SK-N-SH treated with all-trans-retinoic acid at 6 μM for 48 hours (cell line): ENCODE measurements around the gene NEU2.

ENCODE experiments used
- ATAC-seq: fragments of 200-7000 bp; cut with Tn5 transposase; 3 replicates; pipeline ENCODE4 v1.9.1; 2020; ENCODE audit warnings: mild to moderate bottlenecking, moderate library complexity
- ARNTL ChIP-seq: fragments of 450-650 bp; formaldehyde crosslinking; IDR thresholded peaks from 2 replicates; pipeline ENCODE4 v1.5.0; 2020; ENCODE audit warnings: low read depth, mild to moderate bottlenecking, moderate library complexity, borderline replicate concordance
- BACH2 ChIP-seq: fragments of 250-450 bp; sonication (Bioruptor Pico); IDR thresholded peaks from 2 replicates; pipeline ENCODE4 v1.9.0; 2021; ENCODE audit warnings: mild to moderate bottlenecking, borderline replicate concordance
- CSDC2 ChIP-seq: fragments of 250-450 bp; sonication (Bioruptor Pico); IDR thresholded peaks from 2 replicates; pipeline ENCODE4 v1.5.0; 2020; ENCODE audit warnings: mild to moderate bottlenecking, moderate library complexity
- ESRRG ChIP-seq: fragments of 250-450 bp; sonication (Bioruptor Pico); IDR thresholded peaks from 2 replicates; pipeline ENCODE4 v1.6.1; 2021; ENCODE audit warnings: mild to moderate bottlenecking
- GLIS3 ChIP-seq: fragments of 250-450 bp; sonication (Bioruptor Pico); IDR thresholded peaks from 2 replicates; pipeline ENCODE4 v1.5.0; 2020; ENCODE audit warnings: mild to moderate bottlenecking, moderate library complexity
- OSR1 ChIP-seq: fragments of 250-450 bp; sonication (Bioruptor Pico); IDR thresholded peaks from 2 replicates; pipeline ENCODE4 v1.8.0; 2022; ENCODE audit warnings: moderate library complexity, mild to moderate bottlenecking, inconsistent platforms
- POU6F1 ChIP-seq: fragments of 250-450 bp; sonication (Bioruptor Pico); IDR thresholded peaks from 2 replicates; pipeline ENCODE4 v1.8.0; 2021; ENCODE audit warnings: low read depth, mild to moderate bottlenecking, moderate library complexity, borderline replicate concordance
- RARB ChIP-seq: fragments of 250-450 bp; sonication (Bioruptor Pico); IDR thresholded peaks from 2 replicates; pipeline ENCODE4 v1.8.0; 2021; ENCODE audit warnings: mild to moderate bottlenecking, moderate library complexity
- TCF4 ChIP-seq: fragments of 250-450 bp; sonication (Bioruptor Pico); IDR thresholded peaks from 2 replicates; pipeline ENCODE4 v1.8.0; 2021; ENCODE audit warnings: mild to moderate bottlenecking, moderate library complexity, borderline replicate concordance
- TOX ChIP-seq: fragments of 250-450 bp; sonication (Bioruptor Pico); IDR thresholded peaks from 2 replicates; pipeline ENCODE4 v1.8.0; 2021; ENCODE audit warnings: mild to moderate bottlenecking, moderate library complexity, borderline replicate concordance
- TSHZ2 ChIP-seq: fragments of 250-450 bp; sonication (Bioruptor Pico); IDR thresholded peaks from 2 replicates; pipeline ENCODE4 v1.5.0; 2020; ENCODE audit warnings: mild to moderate bottlenecking, moderate library complexity
- ZC3H10 ChIP-seq: fragments of 250-450 bp; sonication (Bioruptor Pico); IDR thresholded peaks from 2 replicates; pipeline ENCODE4 v1.5.1; 2021; ENCODE audit warnings: mild to moderate bottlenecking, moderate library complexity
- ZFP3 ChIP-seq: fragments of 250-450 bp; sonication (Bioruptor Pico); IDR thresholded peaks from 2 replicates; pipeline ENCODE4 v1.5.0; 2020; ENCODE audit warnings: mild to moderate bottlenecking, moderate library complexity
- ZFP30 ChIP-seq: fragments of 450-650 bp; formaldehyde crosslinking; IDR thresholded peaks from 2 replicates; pipeline ENCODE4 v1.5.0; 2022; ENCODE audit warnings: mild to moderate bottlenecking, moderate library complexity
- ZNF8 ChIP-seq: fragments of 450-650 bp; formaldehyde crosslinking; IDR thresholded peaks from 2 replicates; pipeline ENCODE4 v1.5.0; 2020; ENCODE audit warnings: mild to moderate bottlenecking, moderate library complexity
- TF ChIP-seq, protein P1 (sequence below): fragments of 250-450 bp; sonication (Bioruptor Pico); IDR thresholded peaks from 2 replicates; pipeline ENCODE4 v1.8.0; 2020; ENCODE audit warnings: mild to moderate bottlenecking, moderate library complexity, borderline replicate concordance
- TF ChIP-seq, protein P2 (sequence below): fragments of 250-450 bp; sonication (Bioruptor Pico); IDR thresholded peaks from 2 replicates; pipeline ENCODE4 v1.5.1; 2021; ENCODE audit warnings: mild to moderate bottlenecking, moderate library complexity
- TF ChIP-seq, protein P3 (sequence below): fragments of 250-450 bp; sonication (Bioruptor Pico); IDR thresholded peaks from 2 replicates; pipeline ENCODE4 v1.5.1; 2020; ENCODE audit warnings: low read depth, mild to moderate bottlenecking, moderate library complexity

Gene NEU2

DNA sequence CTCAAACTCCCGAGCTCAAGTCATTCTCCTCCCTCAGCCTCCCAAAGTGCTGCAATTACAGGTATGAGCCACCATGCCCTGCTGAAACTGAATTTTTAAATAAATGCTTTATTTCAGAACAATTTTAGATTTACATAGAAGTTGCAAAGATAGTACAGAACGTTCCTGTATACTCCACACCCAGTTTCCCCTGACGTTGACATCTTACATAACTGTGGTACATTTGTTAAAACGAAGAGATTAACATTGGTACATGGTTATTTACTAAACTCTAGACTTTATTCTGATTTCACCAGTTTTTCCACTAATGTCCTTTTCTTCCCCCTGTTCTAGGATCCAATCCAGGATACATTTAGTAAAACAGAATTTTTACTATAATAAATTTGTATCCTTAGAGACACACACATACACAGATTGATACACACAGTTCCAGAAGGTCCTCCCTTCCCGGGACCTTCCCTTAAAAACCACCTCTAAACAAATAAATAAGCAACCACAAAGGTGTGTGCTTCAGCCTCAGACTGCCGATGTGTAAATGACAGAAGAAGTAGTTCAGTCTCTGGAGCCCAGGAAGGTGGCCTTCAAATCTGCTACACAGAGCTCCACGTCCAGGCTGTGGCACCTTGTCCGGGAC lies 6.9 kb downstream of the NEU2 start:
- no peak for ATAC-seq
- no peak for TF ChIP-seq TOX (CRISPR knock-in tag)
- no peak for TF ChIP-seq POU6F1
- no peak for TF ChIP-seq ZFP30 (CRISPR knock-in tag)
- TF ChIP-seq RARB = no peak
- TF ChIP-seq, protein P1, sequence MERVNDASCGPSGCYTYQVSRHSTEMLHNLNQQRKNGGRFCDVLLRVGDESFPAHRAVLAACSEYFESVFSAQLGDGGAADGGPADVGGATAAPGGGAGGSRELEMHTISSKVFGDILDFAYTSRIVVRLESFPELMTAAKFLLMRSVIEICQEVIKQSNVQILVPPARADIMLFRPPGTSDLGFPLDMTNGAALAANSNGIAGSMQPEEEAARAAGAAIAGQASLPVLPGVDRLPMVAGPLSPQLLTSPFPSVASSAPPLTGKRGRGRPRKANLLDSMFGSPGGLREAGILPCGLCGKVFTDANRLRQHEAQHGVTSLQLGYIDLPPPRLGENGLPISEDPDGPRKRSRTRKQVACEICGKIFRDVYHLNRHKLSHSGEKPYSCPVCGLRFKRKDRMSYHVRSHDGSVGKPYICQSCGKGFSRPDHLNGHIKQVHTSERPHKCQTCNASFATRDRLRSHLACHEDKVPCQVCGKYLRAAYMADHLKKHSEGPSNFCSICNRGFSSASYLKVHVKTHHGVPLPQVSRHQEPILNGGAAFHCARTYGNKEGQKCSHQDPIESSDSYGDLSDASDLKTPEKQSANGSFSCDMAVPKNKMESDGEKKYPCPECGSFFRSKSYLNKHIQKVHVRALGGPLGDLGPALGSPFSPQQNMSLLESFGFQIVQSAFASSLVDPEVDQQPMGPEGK (CRISPR knock-in tag) = no peak
- no peak for TF ChIP-seq ESRRG (CRISPR knock-in tag)
- no peak for TF ChIP-seq GLIS3 (CRISPR knock-in tag)
- TF ChIP-seq ZFP3 = no peak
- no peak for TF ChIP-seq ARNTL
- TF ChIP-seq BACH2 (CRISPR knock-in tag) = no peak

DNA sequence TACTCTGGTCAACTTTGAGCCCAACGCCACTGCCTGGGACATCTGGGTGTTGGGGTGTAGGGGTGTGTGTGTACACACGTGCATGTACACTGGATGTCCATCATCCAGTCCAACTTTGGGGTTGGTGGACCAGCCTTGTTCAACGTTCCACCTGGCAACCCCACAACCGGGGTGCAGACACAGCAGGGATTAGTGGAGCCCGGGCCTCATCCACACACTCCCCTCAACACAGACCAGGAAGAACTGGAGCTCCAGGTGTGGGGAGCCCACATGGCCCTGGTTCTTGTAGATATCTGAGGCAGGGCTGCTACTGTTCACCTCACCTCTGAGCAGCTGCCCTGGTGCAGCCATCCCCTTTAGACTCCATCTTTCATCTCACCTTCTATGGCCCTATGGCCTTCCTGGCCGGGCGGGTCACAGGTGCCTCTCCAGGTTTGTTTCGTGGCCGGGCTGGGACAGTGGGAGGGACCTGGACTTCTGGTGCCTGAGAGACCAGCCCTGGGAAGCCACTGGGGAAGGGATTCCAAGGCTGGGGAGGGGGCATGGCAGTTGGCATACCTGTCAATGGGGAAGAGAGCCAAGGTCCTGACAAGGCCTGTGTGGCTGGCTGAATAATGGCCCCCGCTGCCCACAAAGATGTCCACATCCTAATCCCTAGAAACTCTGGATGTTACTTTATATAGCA lies 7.5 kb downstream of the NEU2 start:
- no peak for TF ChIP-seq POU6F1
- no peak for TF ChIP-seq BACH2 (CRISPR knock-in tag)
- TF ChIP-seq ZFP3 = no peak
- no peak for TF ChIP-seq ZC3H10 (CRISPR knock-in tag)
- no peak for TF ChIP-seq OSR1
- TF ChIP-seq, protein P2, sequence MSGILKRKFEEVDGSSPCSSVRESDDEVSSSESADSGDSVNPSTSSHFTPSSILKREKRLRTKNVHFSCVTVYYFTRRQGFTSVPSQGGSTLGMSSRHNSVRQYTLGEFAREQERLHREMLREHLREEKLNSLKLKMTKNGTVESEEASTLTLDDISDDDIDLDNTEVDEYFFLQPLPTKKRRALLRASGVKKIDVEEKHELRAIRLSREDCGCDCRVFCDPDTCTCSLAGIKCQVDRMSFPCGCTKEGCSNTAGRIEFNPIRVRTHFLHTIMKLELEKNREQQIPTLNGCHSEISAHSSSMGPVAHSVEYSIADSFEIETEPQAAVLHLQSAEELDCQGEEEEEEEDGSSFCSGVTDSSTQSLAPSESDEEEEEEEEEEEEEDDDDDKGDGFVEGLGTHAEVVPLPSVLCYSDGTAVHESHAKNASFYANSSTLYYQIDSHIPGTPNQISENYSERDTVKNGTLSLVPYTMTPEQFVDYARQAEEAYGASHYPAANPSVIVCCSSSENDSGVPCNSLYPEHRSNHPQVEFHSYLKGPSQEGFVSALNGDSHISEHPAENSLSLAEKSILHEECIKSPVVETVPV (CRISPR knock-in tag) = no peak
- no peak for TF ChIP-seq GLIS3 (CRISPR knock-in tag)
- TF ChIP-seq TOX (CRISPR knock-in tag) = no peak
- no peak for TF ChIP-seq ZNF8 (CRISPR knock-in tag)
- TF ChIP-seq ESRRG (CRISPR knock-in tag) = no peak
- TF ChIP-seq, protein P3, sequence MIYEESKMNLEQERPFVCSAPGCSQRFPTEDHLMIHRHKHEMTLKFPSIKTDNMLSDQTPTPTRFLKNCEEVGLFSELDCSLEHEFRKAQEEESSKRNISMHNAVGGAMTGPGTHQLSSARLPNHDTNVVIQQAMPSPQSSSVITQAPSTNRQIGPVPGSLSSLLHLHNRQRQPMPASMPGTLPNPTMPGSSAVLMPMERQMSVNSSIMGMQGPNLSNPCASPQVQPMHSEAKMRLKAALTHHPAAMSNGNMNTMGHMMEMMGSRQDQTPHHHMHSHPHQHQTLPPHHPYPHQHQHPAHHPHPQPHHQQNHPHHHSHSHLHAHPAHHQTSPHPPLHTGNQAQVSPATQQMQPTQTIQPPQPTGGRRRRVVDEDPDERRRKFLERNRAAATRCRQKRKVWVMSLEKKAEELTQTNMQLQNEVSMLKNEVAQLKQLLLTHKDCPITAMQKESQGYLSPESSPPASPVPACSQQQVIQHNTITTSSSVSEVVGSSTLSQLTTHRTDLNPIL = no peak
- no peak for TF ChIP-seq CSDC2
- TF ChIP-seq TSHZ2 (CRISPR knock-in tag) = no peak
- TF ChIP-seq, protein P1 (CRISPR knock-in tag) = no peak
- TF ChIP-seq TCF4 (CRISPR knock-in tag) = no peak

More for the DNA sequence above, 7.5 kb downstream of the NEU2 start:
- no peak for ATAC-seq
